ENCODE results near the gene WBP4. TPM values are rescaled to one million over a fixed set of nuclear protein-coding genes. Genes with fewer than 3 reads are reported as not detected.

The WBP4 gene
- total RNA-seq, 1 experiment from 2014 or later = 7.2 TPM

DNA sequence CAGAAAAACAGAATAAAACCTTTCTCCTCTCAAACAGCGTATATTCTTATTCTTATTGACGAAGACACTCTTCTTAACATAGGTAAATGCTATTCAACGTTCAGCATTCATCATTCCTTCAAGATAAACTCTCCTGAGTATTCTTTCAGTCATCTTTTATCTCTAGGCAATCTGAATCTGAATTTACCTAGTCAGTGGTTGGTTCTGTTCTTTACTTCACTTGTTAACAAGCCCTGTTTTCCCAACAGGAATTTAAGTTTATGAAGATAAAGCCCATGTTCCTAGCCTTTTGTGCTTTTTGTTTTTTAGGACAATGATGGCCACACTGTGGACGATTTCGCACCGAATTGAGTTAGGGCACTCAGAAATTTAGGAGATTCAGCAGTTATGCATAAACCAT is 45.4 kb upstream of the WBP4 start:
- Histone ChIP-seq H3K9me3 (ENCODE audit: control insufficient read depth, low read depth, low read length) (no peaks in the 10 kb centered on the region), H3K27me3 (ENCODE audit: insufficient read depth, low read length) (no peaks in the 10 kb centered on the region), H2BK20ac (ENCODE audit: low read depth, low read length, poor library complexity, severe bottlenecking) (no peak overlapping the region), H3K4ac (ENCODE audit: low read depth, low read length) (no peak overlapping the region), H3K4me1 (ENCODE audit: insufficient read depth, low read length) (peaks cover 2% of the 10 kb centered on the region; the same call in 1 of the 2 replicates), H3K56ac (ENCODE audit: insufficient read length, low read depth, low read length) (no peak overlapping the region), H4K8ac (replicated peaks; ENCODE audit: insufficient read length, low read depth, low read length) (no peak overlapping the region), H3K4me2 (ENCODE audit: insufficient read depth, insufficient read length, low read length) (no peak overlapping the region), H3K23ac (ENCODE audit: insufficient read length, low read depth, low read length) (no peak overlapping the region), H3K14ac (ENCODE audit: insufficient read depth, low read length) (no peak overlapping the region), H3K18ac (ENCODE audit: insufficient read length, low read depth, low read length) (no peak overlapping the region), H2AK5ac (ENCODE audit: insufficient read length, low read length) (no peak overlapping the region), H2BK5ac (ENCODE audit: insufficient read length, low read length) (no peak overlapping the region), H2BK15ac (ENCODE audit: low read depth, low read length) (no peak overlapping the region), H2BK12ac (ENCODE audit: insufficient read length, low read depth, low read length) (no peak overlapping the region), H3K9ac (ENCODE audit: extremely low read depth, insufficient read length, low read length) (no peak overlapping the region), H4K5ac (ENCODE audit: insufficient read length, low read depth, low read length) (no peak overlapping the region), H2AFZ (ENCODE audit: low read length) (no peak overlapping the region), H4K91ac (ENCODE audit: insufficient read length, low read depth, low read length) (no peak overlapping the region), H3K27ac (ENCODE audit: insufficient read length, low read depth, low read length) (no peak overlapping the region), H4K20me1 (ENCODE audit: control insufficient read depth, insufficient read depth, insufficient read length) (no peaks in the 10 kb centered on the region), H2BK120ac (ENCODE audit: low read depth, low read length, poor library complexity, severe bottlenecking) (no peak overlapping the region), H3T11ph (ENCODE audit: low read length) (no peak overlapping the region), H3K23me2 (ENCODE audit: insufficient read length, low read depth, low read length, poor library complexity, severe bottlenecking) (no peaks in the 10 kb centered on the region), H3K79me2 (ENCODE audit: insufficient read depth, low read length) (no peaks in the 10 kb centered on the region), H3K79me1 (ENCODE audit: insufficient read depth, low read depth, low read length, poor library complexity, severe bottlenecking) (no peaks in the 10 kb centered on the region)
- TF ChIP-seq, protein P1, sequence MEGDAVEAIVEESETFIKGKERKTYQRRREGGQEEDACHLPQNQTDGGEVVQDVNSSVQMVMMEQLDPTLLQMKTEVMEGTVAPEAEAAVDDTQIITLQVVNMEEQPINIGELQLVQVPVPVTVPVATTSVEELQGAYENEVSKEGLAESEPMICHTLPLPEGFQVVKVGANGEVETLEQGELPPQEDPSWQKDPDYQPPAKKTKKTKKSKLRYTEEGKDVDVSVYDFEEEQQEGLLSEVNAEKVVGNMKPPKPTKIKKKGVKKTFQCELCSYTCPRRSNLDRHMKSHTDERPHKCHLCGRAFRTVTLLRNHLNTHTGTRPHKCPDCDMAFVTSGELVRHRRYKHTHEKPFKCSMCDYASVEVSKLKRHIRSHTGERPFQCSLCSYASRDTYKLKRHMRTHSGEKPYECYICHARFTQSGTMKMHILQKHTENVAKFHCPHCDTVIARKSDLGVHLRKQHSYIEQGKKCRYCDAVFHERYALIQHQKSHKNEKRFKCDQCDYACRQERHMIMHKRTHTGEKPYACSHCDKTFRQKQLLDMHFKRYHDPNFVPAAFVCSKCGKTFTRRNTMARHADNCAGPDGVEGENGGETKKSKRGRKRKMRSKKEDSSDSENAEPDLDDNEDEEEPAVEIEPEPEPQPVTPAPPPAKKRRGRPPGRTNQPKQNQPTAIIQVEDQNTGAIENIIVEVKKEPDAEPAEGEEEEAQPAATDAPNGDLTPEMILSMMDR (conservative IDR thresholded peaks at IDR 0.05) = no peak
- no peak for DNase-seq
- Mint-ChIP-seq H3K9me3 (no peaks in the 10 kb centered on the region), H3K4me3 (no peak overlapping the region), H3K4me1 (peaks cover 50 to 57% of the 10 kb centered on the region in 2 experiments), H3K27ac (peak overlapping the region in 1 of 3 experiments; percentile 94; a peak in 4 of 7 replicates), H3K27me3 (ENCODE audit: low read depth) (no peaks in the 10 kb centered on the region), H3K36me3 (ENCODE audit: insufficient read depth in 1 of 3, low read depth in 3 of 3) (no peaks in the 10 kb centered on the region)
- WGBS (ENCODE audit: extremely low coverage, insufficient read length, low lambda C conversion rate) = no CpG with 5 or more reads among the region's 6 CpGs
